K562 (cell line): ENCODE measurements around the gene CYB561A3. TPM values are rescaled to one million over a fixed set of nuclear protein-coding genes. Genes with fewer than 3 reads are reported as not detected.

Experiments used
- ADNP ChIP-seq: fragments of 200-800 bp; sonication (Bioruptor generic); IDR thresholded peaks from 2 replicates; pipeline ENCODE4 v1.6.1; 2016; ENCODE audit warnings: missing genetic modification characterization, missing compliant biosample characterization
- REST ChIP-seq, 2 experiments: fragments of 450-650 bp; formaldehyde crosslinking in 1 of 2; IDR thresholded peaks; 2 replicates each; pipeline versions ENCODE4 v1.4.0 to v1.6.1; 2014 to 2020; ENCODE audit warnings: mild to moderate bottlenecking in 2 of 2, borderline replicate concordance in 1 of 2, low read depth in 1 of 2
- polyA plus RNA-seq, 8 experiments: library from polyadenylated mRNA; depleted of rRNA in 4 of 8; stranded (reverse) in 5 of 8; unstranded in 3 of 8; fragments of >200 nt; fragmentation: Nextera tagmentation in 2 of 8; fragmentation: Illumina TruSeq in 1 of 8; extraction: Ambion mirVana in 2 of 8; extraction: Trizol in 1 of 8; gene quantifications; 2 replicates each; pipeline versions ENCODE4 v1.2.1 to v1.2.3, GENCODE V29; 2011 to 2014; ENCODE audit warnings: inconsistent platforms in 1 of 8, missing spikeins in 1 of 8
- total RNA-seq, 7 experiments: library from RNA; depleted of rRNA in 6 of 7; stranded (reverse); fragments of >200 nt in 6 of 7; fragmentation: Illumina TruSeq in 2 of 7; extraction: Trizol in 2 of 7; gene quantifications; 2 replicates each; pipeline versions ENCODE4 v1.2.1 to v1.2.3, GENCODE V29; 2011 to 2021; ENCODE audit warnings: low replicate concordance in 1 of 7

CYB561A3 gene
- total and polyA plus RNA-seq, 9 of the 15 experiments (the other 6 are each of a cell fraction or from before 2014, with no cell fraction given): 29.2 to 78.9 (median 37.9) TPM

DNA sequence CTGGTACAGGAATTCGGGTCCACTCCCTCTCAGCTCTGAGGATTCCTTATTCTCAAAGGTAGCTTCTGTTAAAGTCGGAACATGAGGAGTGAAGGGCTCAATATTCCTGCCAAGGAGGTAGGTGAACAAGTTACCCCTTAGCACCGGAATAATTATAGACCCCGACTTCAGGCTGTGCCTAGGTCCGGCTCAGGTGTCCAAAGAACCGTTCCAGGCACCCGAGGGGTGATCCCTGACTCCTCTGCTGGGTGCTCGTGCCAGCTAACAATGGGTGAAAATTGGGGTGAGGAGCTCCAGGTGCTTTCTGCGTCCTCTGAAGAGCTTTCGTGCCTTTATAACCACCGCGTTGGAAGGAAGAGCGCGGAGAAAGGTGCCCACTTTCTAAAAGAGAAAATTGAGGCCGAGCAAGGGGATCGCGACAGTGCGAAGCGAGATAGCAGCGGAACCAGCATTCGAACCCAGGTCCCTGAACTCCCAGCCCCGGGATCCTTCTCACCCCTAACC is 393 bp downstream of the CYB561A3 start (continued):
- TF ChIP-seq REST (IDR thresholded peaks at IDR 0.05; ENCODE audit: borderline replicate concordance) (no peak), REST (CRISPR knock-in tag; IDR thresholded peaks at IDR 0.05; ENCODE audit: low read depth) (0 out of 2 replicates have a peak, but pooled peaks have one; percentile 0), ADNP (0 out of 2 replicates have a peak, but pooled peaks have one; percentile 12)
